Activated T-helper 1 cell treated with Interleukin-2 at 50 U/mL for 16 hours (primary cell): ENCODE results near the gene MYO10.
"Not testable (repeated sequence)": the region's sequence is repeated elsewhere in the genome, so short reads cannot be mapped to it uniquely, and the experiment has no call there.

ENCODE experiments used
- DNase-seq: peaks from one replicate; pipeline ENCODE4 v3.0.0-alpha.2; 2020; ENCODE audit warnings: low read depth

MYO10 gene

DNA sequence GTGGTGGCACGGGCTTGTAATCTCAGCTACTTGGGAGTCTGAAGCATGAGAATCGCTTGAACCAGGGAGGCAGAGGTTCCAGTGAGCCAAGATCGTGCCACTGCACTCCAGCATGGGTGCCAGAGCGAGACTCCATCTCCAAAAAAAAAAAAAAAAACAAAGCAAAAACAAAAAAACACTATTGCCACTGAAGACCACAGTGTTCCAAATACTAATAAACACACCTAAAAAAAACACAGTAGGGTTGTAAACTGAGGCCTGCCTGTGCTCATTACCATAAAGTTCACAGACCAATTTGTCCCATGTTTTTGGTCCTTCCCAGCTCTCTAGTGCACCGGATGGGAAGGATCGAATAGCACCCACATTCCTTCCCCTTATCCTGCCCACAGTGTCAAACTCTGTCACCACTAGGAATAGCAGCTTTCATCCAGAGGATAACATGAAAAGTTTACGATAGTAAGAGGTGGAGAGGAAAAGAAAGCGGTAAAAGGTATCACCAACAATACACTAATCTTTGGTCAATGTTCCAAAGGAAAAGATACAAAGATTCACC lies 49.2 kb downstream of the MYO10 start:
- DNase-seq = no peak

DNA sequence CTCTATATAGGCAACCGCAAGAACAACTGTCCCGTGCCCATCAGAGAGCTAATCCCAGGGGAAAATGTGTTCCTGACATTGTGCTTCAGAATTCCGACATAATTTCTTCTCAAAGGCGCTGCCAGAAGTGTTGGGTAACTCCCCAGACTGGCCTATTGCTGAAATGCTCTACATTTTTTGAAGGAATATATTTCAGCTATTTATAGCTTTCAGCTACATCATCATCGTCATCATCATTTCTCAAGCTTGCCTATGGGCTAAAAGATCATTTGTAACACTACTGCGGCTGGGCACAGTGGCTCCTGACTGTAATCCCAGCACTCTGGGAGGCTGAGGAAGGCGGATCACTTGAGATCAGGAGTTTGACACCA lies 49.7 kb downstream of the MYO10 start:
- DNase-seq = no peak

DNA sequence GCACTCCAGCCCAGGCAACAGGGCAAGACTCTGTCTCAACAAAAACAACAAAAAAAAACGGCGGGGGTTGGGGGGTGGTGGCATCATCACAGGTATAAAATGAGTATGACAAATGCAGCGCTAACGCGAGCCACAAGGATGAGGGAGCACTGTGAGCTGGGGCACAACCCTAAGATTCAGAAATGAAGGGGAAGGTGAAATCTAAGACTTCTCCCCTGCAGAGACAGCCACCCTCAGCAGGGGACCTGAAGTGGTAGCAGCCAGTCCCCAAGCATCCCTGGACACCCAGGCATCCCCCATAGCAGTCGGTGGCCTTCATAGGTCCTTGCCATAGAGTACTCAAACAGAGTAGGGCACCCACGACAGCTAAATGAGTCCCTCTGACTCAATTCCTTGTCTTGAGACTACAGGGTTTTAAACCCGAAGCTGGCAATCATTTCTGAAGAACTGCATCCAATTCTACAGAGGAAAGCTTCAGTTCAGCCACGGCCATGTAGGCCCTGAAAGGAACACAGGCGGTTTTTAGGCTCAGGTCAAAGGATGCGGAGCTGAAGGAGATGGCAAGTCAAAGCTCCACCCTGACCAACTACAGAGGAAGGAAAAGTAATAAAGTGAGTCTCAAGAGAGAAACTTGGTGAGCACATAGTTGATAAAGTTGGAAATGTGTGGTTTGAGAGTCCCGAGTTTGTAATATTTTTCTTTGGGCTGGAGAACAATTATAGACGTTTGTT lies 50.3 kb downstream of the MYO10 start:
- DNase-seq = no peak

DNA sequence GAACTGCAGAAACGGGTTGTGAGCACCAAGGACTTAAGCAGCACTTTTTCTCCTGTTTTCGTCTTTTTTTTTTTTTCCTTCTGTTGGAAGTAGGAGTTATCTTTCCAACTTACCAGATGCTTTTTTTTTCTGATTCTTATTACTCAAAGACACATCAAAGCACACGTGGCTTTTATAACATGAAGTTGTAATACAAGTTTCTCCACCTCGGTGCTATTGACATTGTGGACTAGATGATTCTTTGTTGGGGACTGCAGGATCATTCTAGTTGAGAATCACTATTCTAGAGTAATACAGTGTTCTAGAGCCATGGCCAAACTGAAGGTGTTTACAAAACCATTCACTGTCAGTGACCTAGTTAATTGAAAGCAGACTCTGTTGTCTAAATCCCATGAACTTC lies 51.5 kb downstream of the MYO10 start:
- no peak for DNase-seq

DNA sequence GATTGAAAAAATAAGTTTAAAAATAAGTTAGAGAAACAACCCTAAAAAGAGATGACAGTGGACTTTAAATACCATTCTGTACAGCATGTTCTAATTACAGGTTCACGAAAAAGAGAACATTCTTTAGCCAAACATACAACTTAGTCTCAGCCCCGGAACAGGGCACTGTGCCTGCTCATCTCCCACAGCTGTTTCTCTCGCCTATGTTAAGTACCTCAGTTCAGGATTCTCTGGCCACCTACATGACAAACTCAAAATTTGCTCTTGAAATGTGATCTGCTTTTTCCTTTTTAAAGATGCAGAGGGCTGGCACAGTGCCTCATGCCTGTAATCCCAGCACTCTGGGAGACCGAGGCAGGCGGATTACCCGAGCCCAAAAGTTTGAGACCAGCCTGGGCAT lies 52.3 kb downstream of the MYO10 start:
- DNase-seq = no peak

DNA sequence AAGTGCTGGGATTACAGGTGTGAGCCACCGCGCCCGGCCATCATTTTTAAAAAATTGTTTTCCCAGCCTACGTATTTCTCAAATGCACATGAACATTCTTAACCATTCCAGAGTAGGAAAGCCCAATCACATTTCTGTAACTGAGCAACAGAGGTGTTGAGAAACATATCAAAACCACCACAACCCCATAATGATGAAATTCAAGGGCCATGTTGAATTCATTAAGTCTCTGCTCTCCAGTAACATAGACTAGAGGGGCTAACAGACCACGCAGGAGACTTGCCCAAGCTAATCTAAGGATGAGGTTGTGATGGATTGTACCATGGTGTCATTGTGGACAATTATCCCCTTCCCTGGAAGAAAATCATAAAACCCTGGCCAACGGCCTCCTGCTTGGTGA lies 52.9 kb downstream of the MYO10 start:
- no peak for DNase-seq

DNA sequence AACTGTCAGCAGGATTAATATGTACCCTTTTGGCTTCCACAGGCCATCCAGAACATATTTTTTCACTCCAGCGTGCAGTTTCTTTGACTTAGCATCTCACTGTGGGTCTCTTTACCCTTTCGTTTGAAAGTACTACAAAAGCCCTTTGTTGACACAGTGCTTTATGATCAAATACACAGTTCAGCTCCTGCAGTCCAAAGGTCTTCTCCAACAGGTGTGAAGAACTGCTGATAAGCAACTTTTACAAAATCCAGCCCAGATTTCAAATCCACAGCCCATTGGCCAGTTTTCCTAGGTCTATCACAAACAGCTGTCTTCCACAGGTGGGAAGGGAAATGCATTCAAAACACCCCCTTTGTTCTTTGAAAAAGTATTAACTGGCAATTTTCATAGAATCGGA lies 54.8 kb downstream of the MYO10 start:
- no peak for DNase-seq

DNA sequence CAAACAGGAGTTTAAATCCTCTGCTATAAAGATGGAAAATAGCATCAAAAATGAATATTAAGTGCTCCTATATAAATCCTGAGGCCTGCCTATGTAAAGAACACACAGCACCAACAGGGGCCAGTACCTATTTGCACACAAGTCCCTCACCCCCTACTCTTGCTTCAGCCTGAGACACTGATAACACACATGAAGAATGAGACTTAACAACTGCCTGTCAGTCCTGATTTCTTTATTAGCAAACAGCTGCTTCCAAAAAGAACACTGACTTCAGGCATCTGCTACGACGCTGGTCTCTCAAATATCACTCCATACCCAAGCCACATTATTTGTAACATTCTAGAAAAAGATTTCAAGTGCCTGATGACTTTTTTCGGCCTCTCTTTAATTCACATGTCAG lies 55.5 kb downstream of the MYO10 start:
- no peak for DNase-seq

DNA sequence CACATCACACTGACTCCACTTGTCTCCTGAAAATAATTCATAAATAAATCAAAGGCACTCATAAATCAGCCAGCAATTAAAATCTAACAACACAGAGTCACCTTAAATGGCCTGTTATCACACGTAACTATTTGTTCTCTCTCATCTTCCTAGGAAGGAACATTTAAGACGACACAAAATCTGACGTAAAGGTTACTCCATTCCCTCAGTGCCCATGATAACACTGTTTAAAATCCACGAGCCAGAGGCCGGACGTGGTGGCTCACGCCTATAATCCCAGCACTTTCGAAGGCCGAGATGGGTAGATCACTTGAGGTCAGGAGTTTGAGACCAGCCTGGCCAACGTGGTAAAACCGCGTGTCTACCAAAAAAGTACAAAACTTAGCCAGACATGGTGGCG lies 56.4 kb downstream of the MYO10 start:
- DNase-seq = no peak

DNA sequence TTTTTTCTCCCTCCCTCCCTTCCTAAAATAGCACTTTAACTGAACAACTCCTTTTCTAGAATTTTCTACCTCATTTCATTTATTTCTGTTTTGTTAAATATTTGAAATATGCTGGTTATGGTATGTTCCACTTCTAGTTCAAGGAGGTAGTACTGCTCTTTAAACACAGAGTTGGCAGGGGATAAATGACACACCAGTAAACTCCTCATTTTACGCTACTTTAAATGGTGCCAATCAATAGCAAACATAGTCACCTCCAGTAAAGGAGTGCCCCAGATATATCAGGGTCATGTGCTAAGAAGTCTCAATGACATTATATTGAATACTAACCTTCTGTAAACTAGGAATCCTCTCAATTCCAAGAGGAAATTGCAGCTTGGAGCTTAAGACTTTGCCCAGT lies 56.9 kb downstream of the MYO10 start:
- no peak for DNase-seq

DNA sequence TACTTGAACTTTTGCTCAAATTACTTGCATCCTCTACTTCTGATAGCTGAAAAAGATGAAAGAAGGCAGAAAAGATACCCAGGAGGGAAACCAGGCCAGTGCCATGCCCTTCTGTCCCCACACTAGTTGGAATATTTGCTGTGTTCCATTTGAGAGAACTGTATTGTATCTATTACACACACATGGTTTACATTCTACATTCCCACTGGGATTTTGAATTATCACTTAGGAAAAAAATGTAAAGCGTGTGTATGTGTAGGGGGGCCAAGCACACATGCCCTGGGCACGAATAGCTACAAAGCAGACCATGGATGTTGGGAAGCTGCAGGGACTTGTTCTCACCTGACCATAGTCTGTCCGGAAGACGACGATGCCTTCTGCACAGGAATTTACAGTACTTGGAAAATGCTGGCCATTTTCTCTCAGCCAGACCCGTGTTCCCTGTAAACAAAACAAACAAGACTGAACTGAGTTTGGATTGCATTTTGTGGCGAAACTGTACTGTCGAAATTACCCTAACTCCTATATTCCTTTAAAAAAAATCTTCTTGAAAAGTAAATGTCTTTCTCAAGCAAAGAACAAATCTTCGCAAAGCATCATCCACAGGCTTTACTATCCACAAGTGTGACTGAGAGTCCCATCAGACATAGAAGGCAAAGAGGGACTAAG lies 58.7 kb downstream of the MYO10 start:
- no peak for DNase-seq

DNA sequence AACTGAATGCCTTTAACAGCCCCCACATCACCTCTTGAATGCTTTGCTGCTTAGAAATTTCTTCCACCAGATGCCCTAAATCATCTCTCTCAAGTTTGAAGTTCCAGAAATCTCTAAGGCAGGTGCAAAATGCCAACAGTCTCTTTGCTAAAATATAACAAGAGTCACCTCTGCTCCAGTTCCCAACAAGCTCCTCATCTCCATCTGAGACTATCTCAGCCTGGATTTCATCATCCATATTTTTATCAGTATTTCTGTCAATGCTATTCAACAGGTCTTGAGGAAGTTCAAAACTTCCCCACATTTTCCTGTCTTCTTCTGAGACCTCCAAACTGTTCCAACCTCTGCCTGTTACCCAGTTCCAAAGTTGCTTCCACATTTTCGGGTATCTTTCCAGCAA lies 61.7 kb downstream of the MYO10 start:
- DNase-seq = not testable (repeated sequence)

DNA sequence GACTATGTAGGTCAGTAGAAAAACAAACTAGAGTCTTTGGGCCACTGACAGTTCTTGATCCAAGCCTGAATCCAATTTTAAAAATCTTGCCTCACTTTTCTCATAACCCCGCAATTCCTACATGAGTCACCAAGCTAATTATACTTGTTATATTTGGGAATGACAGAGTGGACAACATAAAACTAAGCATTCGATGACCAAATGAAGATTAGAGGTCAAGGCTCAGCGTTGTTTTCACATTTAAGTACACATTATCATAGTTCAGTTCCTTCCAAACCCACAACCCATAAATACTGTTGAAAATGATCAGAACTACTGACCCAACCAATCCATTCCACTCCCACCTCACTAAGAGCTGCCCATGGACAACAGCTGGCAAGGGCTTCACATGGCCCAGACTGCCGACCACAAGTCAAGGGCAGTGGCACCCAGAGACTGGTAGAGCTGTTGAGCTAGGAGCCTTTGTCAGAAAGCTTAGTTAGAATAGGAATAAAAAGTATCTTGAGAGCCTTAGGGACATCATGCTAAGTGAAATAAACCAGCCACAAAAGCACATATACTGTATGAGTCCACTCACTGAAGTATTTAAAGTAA lies 64.2 kb downstream of the MYO10 start:
- DNase-seq = no peak

DNA sequence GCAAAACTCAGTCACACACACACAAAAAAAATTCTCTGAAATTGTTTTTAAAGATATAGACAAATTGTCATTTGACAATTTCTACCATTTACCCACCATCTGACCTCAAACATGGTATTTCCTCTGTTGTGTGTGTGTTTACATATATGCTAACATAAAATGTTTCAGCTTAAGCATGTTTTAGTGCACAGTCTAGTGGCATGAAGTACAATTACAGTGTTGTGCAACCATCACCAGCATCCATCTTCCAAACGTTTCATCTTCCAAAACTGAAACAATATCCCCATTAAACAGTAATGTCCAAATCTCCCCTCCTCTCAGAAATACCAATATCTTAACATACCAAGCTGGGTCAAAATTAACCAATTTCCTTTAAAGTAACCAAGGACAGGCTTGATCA lies 65.2 kb downstream of the MYO10 start:
- DNase-seq = no peak

DNA sequence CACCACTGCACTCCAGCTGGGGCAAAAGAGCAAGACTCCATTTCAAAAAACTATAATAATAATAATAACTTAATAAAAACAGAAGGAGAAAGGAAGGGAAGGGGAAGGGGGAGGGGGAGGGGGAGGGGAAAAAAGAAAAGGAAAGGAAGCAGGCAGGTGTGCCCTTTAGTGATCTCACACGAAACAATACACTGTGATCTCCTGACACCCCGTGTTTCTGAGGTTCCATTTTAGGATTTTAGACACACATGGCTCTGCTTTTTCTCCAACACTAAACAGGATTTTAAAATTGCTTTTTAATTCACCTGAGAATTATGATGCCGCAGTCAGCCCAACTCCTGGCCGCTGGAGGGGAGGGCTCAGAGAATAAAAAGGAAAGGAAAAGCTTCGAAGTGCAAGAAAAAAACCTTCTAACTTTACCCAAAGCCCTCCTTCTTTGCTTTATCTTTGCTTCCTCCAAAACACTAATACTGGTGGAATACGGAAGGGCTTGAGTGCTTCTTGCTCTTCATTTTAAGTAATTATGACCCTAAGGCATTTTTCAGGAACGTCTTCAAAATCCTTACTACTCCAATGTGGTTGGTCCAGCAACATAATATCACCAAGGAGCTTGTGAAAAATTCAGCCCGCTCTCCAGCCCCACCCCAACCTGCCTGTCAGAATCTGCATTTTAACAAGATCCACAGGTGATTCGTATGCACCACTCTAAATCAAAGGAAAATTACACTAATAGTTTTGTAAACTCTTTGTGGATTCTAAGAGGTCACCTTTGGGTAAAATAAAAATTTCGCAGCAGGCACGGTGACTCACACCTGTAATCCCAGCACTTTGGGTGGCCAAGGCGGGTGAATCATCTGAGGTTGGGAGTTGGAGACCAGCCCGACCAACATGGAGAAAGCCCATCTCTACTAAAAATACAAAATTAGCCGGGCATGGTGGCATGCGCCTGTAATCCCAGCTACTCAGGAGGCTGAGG lies 66.0 kb downstream of the MYO10 start:
- no peak for DNase-seq

DNA sequence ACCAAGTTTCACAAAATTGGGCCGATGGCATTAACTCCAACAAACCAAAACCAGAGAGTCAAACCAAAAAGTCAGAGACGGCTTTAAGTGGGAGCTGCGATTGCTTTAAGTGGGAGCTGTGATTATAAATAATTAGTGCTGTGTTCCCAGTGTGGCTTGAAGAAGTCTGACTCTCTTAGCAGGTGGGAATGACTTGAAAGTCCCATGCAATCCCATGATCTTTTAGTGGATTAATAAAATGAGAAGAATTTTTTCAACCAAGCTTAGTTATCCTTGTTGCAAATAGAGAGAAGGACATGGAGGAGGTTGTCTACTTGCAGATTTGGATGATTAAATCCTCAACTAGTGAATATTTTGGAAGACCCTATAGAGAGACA lies 68.5 kb downstream of the MYO10 start:
- no peak for DNase-seq

DNA sequence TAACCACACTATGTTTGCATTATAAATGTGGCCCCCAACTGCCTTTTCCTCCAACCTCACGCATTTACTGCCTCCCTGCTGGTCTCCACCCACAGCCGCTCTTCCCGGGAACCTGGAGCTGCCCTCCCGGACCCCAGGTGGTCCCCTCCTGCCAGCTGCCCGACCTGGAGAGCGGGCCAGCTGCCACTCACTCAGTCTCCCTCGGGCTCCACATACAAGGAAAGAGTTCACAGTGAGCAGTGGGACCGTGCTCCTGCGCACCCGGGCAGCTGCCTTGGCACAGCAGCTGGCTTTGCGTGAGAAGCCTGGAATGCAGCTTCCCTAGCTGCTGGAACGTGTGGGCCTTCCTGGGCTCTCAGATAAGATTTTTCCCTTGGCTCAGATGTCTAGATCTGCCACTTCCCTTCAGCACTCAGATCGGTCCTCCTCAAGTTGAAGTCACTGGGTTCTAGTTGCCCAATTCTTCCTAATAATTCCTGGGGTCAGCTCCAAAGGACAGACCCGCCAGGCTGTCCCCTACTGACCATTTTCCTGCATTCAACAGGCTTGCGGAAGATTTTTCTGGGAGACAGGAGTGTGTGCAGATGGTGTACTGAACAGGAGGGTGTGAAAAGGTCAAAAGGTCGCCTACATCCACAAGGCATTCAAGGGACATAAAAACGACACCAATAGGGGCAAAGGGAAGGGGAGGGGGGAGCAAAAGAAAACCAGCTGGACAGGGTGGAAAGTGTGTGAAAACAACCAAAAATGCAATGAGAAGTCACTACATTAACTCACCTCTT lies 69.1 kb downstream of the MYO10 start:
- DNase-seq = no peak

DNA sequence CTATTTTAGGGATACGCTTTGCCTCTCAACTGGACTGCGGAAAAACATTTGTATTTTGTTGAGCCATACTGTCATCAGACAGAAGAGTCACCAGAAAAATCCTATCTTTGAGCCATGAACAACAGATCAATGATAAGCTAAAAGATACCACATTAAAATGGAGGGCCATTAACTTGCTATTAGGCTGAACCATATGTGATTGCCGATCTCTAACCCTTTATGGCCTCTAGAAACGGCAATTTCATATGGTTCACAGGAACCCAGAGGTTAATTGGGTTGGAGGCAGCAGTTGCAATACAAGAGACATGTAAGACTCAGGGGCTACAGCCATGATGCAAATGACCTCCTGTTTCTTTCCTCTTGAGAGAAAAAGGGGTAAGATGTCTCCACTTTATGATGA lies 69.8 kb downstream of the MYO10 start:
- DNase-seq = no peak

DNA sequence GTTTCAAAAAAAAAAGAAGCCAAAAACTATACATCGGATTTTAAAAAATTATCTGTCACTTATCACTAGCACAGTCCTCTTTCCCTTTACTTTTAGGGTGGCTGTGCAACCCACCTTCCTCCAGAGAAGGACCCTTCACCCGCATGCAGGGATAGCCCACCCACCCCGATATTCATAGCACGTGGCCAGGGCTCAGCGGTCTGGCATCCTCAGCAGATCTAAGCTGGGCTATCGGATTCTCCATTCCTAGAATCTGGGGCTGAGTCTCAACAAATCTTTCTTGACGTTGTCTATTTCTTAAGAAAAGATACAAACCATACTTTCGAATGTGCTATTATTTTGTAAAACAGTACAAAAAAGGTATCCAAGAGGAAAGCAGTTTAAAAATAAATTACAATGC lies 70.9 kb downstream of the MYO10 start:
- no peak for DNase-seq

DNA sequence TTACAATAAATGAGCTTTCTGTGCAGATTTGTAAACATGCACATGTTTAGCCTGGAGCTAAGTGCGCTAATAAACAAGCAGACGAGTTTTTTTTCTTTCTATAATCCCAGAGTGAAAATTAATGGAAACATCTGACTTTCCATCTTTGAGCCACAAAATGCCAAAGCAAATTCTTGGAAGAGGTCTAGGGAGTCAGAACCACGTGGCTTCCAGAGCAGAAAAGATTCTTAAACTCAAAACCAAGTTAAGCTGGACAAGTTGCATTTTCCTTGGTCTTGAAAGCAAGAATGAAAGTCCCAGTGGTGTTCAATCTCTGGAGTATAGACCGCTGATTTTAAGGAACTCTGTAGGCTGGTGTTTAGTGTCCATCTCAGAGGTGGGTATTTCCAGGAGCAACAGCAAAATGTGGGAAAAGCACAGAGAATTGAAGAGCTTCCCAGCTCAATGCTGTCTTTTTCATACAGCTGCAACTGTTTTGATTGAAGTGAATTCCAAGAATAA lies 71.4 kb downstream of the MYO10 start:
- DNase-seq = no peak

DNA sequence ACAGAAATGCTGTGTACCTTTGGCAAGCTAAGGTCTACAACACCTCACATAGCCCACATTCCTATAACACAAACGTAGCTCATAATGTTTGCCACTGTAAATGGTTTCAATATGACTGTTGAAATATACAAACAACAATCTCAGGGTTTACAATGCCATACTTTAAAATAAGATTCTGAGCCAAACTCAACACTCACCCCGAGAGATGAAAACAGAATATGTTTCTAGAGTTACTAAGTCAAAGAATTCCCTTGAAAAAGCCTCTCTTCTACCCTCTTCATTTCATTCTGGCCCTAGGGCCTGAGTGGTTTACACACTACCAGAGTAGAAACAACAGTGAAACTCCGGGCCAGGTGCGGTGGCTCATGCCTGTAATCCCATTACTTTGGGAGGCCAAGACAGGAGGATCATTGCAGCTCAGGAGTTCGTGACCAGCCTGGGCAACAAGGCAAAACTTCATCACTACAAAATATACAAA lies 72.6 kb downstream of the MYO10 start:
- no peak for DNase-seq
